Hematopoietic multipotent progenitor cell treated with erythropoietin and hydrocortisone succinate and interleukin-3 and kit ligand, for 6 days (in vitro differentiated cells): ENCODE results near the gene RAPGEF2.

Experiments
- DNase-seq: peaks from one replicate; pipeline ENCODE4 v3.0.0-alpha.2; 2015

Gene RAPGEF2

DNA sequence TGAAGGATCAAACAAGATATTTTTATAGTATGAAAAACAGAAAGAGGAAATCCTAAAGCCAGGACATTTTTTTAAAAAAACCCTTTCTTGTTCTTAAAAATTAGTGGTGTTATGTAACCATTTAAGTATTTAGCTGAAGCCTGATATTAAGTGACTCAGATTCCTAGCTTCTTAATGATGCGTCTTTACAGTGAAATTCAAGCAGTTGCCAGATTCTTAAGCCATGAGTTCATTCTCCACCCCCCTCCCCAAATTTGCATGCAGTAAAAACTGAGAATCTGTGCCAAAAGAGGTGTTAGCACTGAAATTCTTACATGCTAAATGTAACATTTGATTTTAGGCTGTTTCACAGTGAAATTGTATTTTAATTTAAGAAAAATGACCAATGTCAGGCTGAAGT, 180.8 kb downstream of the RAPGEF2 start:
- no peak for DNase-seq

DNA sequence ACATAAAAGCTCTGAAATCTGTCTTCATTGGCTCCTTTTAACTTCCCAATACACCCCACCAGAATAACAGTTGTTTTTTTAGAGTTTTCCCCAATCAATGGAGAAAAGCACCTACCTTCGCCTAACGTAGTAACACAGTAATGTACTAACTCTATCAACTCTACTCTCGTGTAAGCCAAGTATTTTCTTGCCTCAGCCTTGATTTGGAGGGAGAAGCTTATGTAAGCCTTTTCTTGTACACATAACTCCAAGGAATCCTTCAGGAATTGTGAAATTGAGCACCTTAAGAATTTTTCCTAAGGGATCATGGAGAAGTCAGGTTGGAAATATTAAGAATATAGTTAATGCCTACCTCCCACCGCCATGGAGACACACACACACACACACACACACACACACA, 181.2 kb downstream of the RAPGEF2 start:
- no peak for DNase-seq

DNA sequence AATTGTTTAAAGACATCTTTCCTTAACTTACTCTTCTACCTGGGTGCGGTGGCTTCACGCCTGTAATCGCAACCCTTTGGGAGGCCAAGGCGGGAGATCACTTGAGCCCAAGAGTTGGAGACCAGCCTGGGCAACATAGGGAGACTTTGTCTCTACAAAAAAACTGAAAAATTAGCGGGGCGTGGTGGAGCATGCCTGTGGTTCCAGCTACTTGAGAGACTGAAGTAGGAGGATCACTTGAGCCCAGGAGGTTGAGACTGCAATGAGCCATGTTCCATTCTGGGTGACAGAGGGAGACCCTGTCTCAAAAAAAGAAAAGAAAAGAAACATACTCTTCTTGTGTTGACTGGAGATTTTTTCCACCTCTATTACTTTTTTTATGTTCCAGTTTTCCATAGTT, 181.9 kb downstream of the RAPGEF2 start:
- no peak for DNase-seq

GRCh38 chr4:159287767-159288166, 184.9 kb downstream of the RAPGEF2 start:
- no peak for DNase-seq

DNA sequence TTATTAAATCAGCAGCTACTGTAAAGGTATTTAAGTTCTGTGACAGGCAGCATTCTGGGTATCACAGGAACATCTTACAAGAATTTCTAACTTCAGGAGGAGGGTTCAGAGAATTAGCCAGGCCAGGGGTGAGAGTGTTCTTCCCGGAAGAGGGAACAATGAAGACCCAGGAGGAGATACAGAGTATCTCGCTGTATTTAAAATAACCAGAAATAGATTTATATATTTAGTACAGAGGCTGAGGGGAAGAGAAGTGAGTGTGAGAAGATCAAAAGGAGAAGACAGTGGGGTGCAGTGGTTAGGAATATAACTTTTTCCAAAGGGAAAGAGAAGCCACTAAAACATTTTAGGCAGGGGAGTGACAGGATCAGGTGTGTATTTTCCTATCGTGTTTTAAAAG, 186.8 kb downstream of the RAPGEF2 start:
- no peak for DNase-seq

DNA sequence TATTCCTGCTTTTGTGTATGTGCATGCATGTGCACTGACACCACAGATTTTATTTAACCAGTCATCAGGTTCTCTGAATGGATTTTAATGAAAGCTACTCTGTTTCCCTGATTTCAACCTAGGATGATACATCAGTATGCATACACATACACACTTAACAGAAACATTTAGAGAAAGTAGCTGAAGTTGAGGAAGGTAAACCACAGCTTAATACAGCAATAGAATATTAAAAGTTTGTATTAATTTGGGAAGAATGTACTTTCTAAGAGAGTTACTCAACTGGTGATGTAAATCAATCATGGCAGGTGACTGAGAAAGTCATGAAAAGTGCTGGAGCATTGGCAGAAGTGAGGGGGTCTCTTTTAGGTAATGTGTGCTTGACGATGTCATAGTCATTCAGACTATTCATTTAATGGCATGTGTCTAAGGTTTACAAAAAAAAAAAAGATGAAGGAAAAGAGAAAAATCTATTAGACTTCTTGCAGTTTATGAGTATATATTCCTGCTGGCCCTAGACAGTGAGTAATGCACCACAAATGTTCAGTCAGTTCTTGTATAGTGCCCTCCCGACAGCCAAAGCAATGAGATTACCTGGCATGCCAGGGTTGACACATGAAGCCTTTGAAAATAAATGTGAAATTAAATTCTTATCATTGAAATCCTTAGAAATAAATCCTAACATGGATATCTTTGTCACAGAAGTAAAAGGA, 187.6 kb downstream of the RAPGEF2 start:
- no peak for DNase-seq

DNA sequence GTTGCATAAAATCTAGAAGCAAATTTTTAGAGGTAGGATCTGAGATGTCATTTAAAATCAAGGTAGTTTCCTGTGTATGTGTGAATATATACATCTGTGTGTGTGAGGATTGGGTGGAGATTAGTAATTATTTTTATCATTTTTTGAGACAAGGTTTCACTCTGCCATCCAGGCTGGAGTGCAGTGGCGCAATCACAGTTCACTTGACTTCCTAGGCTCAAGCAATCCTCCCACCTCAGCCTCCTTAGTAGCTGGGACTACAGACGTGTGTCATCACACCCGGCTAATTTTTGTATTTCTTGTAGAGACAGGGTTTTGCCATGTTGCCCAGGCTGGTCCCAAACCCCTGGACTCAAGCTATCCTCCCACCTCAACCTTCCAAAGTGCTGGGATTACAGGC, 188.3 kb downstream of the RAPGEF2 start:
- no peak for DNase-seq

- no peak for DNase-seq
Observed at GRCh38 chr4:159292137-159292896, 189.4 kb downstream of the RAPGEF2 start.

- no peak for DNase-seq
Observed at GRCh38 chr4:159293811-159294515, 191.1 kb downstream of the RAPGEF2 start.

DNA sequence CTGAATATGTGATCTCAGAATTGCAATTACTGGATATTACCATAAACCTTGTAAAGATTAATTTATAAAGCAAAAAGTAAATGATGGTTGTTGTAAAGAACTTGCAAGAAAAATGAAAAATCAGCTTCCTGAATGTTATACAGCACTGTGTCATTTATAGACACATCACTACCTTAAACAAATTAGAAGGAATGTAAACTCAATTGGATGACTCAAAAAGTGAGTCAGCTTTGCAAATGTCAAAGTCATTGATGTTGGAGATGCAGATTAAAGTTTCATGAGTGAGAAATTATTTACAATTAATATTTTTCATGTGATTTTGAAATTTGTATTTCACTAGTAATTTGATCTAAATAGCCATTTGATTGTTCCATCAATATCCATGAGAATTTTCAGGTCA, 193.2 kb downstream of the RAPGEF2 start:
- DNase-seq = no peak

DNA sequence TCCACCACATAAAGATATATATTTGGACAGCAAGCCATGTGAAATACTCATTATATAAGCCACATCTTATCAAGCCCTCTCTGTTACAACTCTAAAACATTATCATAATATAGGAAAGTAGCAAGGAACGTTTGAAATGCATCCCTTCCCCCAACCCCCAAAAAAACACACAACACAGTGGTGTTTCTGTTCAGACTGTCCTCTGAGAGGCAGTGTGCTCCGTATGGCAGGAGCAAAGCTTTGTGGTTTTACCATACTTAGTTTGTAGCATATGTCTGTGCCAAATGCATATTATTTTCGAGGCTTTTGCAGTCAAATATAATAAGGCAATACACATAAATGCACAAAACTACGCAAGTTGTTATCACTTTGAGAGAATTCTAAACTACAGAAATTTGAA, 194.2 kb downstream of the RAPGEF2 start:
- DNase-seq = peak; percentile 17

DNA sequence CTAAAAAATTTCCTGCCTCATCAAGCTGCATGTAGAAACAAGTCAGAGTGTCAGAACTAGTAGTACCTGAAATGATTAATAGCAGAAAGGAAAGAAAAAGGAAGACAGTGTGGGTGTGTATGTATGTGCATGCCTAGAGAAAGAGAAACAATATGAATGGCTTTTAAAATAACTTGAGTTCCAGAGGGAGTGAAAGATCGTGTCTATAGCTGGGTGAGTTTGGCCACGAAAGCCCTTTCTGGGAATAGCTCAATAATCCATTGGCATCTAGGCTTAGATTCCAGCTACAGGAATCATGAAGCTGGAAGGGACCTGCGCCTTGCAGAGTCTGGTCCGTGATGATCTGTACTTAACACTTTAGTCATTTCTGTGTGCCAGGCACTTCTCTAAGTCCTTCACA, 195.6 kb downstream of the RAPGEF2 start:
- DNase-seq = no peak

- no peak for DNase-seq
Observed at GRCh38 chr4:159303435-159303834, 200.6 kb downstream of the RAPGEF2 start.

GRCh38 chr4:159305129-159305528, 202.2 kb downstream of the RAPGEF2 start:
- peak; percentile 5 for DNase-seq

DNA sequence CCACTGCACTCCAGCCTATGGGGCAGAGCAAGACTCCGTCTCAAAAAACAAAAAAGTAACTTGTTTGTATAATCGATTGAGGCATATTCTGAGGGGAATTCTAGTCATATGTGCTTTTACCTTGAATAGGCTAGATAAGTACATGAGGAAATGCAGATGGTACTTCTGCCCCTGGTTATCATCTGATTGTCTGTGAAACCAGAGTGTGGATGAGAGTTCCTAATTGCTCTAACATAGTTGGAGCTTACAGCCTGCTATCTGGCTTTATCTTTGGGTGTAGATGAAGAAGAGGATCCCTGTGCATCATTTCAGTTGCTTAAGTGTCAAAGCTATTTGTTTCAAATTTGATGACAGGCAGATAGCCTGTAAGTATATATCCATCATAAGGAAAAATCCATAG, 205.1 kb downstream of the RAPGEF2 start:
- DNase-seq = no peak

- no peak for DNase-seq
Observed at GRCh38 chr4:159308566-159309340, 205.9 kb downstream of the RAPGEF2 start.

DNA sequence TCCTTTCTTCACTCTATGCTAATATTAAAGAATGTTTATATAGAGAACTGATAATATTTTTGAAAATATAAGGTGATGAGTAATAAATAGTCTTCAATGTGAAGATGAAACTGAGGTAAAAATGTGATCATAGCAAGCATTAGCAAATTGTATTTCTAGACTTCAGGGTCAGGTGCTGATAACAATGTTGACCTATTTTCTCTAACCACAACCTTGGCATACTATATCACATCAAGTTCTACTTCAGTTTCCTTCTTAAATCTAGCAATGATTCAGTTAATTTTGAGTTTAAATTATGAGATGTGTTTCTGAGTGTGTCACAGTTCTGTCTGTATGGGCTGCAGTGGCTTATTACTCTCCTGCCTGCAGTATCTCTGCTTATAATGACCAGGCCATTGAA, 209.4 kb downstream of the RAPGEF2 start:
- peak; percentile 31 for DNase-seq

GRCh38 chr4:159315879-159316278, 213.0 kb downstream of the RAPGEF2 start:
- DNase-seq = peak; percentile 12

DNA sequence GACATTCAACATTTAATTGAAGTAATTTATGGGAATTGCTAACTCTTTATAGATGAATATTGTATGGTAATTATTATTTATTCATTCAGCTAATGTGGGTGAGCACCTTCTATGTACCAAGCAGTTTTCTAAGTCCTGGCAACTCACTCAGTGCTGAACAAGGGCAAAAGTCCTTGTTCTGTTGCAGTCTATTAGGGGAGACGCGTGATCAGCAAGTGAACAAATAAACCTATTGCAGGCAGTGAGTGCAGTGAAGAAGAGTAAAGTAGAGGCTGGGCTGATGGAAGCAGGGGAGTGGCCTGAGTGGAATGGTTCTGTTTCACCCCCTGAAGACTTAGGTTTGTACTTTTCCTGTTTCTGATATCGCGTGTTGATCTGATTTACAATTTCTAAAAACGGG, 214.3 kb downstream of the RAPGEF2 start:
- DNase-seq = no peak

DNA sequence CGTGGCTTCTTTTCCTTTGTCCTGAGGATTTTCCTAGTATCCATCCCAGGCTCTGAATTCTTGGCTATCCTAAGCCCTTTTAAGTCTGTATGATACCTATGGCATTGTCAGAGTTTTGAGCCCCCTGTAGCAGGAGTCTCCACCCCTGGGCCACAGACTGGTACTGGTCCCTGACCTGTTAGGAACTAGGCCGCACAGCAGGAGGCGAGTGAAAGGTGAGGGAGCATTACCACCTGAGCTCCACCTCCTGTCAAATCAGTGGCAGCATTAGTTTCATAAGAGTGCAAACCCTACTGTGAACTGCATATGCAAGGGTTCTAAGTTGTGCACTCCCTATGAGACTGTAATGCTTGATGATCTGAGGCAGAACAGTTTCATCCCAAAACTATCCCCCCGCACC, 216.1 kb downstream of the RAPGEF2 start:
- no peak for DNase-seq

GRCh38 chr4:159326480-159326879, 223.6 kb downstream of the RAPGEF2 start:
- no peak for DNase-seq

DNA sequence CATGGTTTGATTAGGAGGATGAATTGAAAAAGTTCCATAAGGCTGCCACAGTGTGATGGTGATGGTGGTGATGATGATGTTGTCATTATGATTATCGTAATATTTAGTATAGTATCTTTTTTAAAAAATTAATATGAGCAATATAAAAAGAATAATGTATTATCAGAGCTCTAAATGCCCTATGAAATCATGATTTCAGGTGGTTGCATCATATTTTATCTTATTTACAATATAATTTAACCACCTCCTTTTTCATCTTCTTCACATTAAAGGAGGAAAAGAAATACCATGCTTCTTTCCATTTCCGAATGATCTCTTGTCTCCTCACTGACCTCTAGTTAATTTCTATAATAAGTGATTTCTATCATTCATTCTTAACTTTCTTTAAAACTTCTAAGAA, 225.9 kb downstream of the RAPGEF2 start:
- no peak for DNase-seq

GRCh38 chr4:159334461-159334860, 231.6 kb downstream of the RAPGEF2 start:
- DNase-seq = no peak
